Measurements from ENCODE around the gene TPBGL.

DNA sequence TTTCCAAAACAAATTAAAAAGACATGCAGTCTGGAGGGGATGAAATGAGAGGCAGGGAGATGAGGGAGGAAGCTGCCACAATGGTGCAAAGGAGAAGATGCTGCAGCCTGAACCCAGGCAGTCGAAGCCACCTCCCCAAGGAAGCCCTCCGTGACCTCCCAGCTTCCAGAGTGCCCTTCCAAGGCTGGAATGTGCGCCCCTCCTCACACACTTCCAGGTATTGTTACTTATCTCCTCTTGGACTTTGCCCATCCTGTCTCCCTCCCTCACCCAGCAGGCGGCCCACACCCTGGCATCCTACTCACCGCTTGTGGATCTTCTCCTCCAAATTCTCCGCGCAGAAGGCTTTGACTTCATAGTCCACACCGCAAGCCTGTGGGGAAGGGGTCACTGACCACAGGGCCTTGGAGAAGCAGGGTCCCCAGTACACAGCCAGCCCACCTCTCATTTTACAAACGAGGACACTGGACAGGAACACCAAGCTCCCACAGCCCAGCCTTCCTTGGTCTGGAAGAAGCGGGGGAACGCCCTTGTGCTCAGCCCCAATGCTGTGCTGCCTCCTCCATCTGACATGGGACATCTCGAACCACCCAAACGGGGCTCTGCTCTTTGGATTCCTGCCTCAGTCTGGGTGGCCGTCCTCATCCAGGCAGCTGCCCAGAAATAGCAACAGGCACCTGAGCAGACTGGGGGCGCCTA, 40.3 kb downstream of the TPBGL start:
- TF ChIP-seq, protein P1, sequence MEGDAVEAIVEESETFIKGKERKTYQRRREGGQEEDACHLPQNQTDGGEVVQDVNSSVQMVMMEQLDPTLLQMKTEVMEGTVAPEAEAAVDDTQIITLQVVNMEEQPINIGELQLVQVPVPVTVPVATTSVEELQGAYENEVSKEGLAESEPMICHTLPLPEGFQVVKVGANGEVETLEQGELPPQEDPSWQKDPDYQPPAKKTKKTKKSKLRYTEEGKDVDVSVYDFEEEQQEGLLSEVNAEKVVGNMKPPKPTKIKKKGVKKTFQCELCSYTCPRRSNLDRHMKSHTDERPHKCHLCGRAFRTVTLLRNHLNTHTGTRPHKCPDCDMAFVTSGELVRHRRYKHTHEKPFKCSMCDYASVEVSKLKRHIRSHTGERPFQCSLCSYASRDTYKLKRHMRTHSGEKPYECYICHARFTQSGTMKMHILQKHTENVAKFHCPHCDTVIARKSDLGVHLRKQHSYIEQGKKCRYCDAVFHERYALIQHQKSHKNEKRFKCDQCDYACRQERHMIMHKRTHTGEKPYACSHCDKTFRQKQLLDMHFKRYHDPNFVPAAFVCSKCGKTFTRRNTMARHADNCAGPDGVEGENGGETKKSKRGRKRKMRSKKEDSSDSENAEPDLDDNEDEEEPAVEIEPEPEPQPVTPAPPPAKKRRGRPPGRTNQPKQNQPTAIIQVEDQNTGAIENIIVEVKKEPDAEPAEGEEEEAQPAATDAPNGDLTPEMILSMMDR (IDR thresholded peaks at IDR 0.05 in 4 of 5, conservative IDR thresholded peaks at IDR 0.05 in 1 of 5), result no peak
- TF ChIP-seq POLR2A (IDR thresholded peaks at IDR 0.05), result no peak
